Raji (cell line): ENCODE data around the gene TMEM40.

ENCODE experiments used
- POLR2A ChIP-seq: IDR thresholded peaks from 2 replicates; pipeline ENCODE4 v1.6.1; 2011; ENCODE audit warnings: low read depth, low read length, control low read depth; ENCODE audit not compliant: insufficient read depth

Gene TMEM40

GRCh38 chr3:12706504-12707253, 52.4 kb downstream of the TMEM40 start:
- no peak for TF ChIP-seq POLR2A

GRCh38 chr3:12705981-12706380, 53.1 kb downstream of the TMEM40 start:
- no peak for TF ChIP-seq POLR2A

- no peak for TF ChIP-seq POLR2A
Observed at GRCh38 chr3:12705374-12705926, 53.6 kb downstream of the TMEM40 start.

GRCh38 chr3:12702501-12702900, 56.6 kb downstream of the TMEM40 start:
- TF ChIP-seq POLR2A = no peak

- no peak for TF ChIP-seq POLR2A
Observed at GRCh38 chr3:12700800-12701199, 58.3 kb downstream of the TMEM40 start.

GRCh38 chr3:12695916-12696315, 63.1 kb downstream of the TMEM40 start:
- TF ChIP-seq POLR2A = no peak

- TF ChIP-seq POLR2A = no peak
Observed at GRCh38 chr3:12695112-12695511, 63.9 kb downstream of the TMEM40 start.

- no peak for TF ChIP-seq POLR2A
Observed at GRCh38 chr3:12692444-12692843, 66.6 kb downstream of the TMEM40 start.

- no peak for TF ChIP-seq POLR2A
Observed at GRCh38 chr3:12689997-12690711, 68.9 kb downstream of the TMEM40 start.

GRCh38 chr3:12687948-12688347, 71.1 kb downstream of the TMEM40 start:
- TF ChIP-seq POLR2A = no peak

GRCh38 chr3:12686096-12686495, 73.0 kb downstream of the TMEM40 start:
- no peak for TF ChIP-seq POLR2A
